ENCODE measurements around the gene PYROXD2.

The PYROXD2 gene

GRCh38 chr10:98411768-98412167 is 3.2 kb downstream of the PYROXD2 start:
- FAIRE-seq, result no peak

GRCh38 chr10:98411166-98411565 is 3.8 kb downstream of the PYROXD2 start:
- no peak for FAIRE-seq

GRCh38 chr10:98410759-98411158 is 4.2 kb downstream of the PYROXD2 start:
- FAIRE-seq, result no peak

- FAIRE-seq, result no peak
These were observed 4.7 kb downstream of the PYROXD2 start for GRCh38 chr10:98410135-98410743.

GRCh38 chr10:98408799-98409198 is 6.2 kb downstream of the PYROXD2 start:
- FAIRE-seq, result no peak

GRCh38 chr10:98407744-98408241 is 7.2 kb downstream of the PYROXD2 start:
- no peak for FAIRE-seq

- FAIRE-seq, result no peak
These were observed 7.8 kb downstream of the PYROXD2 start for GRCh38 chr10:98407017-98407743.

GRCh38 chr10:98405422-98405821 is 9.6 kb downstream of the PYROXD2 start:
- no peak for FAIRE-seq

GRCh38 chr10:98404571-98405359 is 10.2 kb downstream of the PYROXD2 start:
- no peak for FAIRE-seq

GRCh38 chr10:98403812-98404504 is 11.0 kb downstream of the PYROXD2 start:
- no peak for FAIRE-seq

- FAIRE-seq, result no peak
These were observed 11.9 kb downstream of the PYROXD2 start for GRCh38 chr10:98402931-98403718.

- FAIRE-seq, result no peak
These were observed 12.5 kb downstream of the PYROXD2 start for GRCh38 chr10:98402478-98402877.

GRCh38 chr10:98400482-98400881 is 14.5 kb downstream of the PYROXD2 start:
- no peak for FAIRE-seq

- no peak for FAIRE-seq
These were observed 15.2 kb downstream of the PYROXD2 start for GRCh38 chr10:98399784-98400183.

- FAIRE-seq, result no peak
These were observed 17.8 kb downstream of the PYROXD2 start for GRCh38 chr10:98397089-98397600.

- no peak for FAIRE-seq
These were observed 18.6 kb downstream of the PYROXD2 start for GRCh38 chr10:98396096-98397063.

- no peak for FAIRE-seq
These were observed 20.0 kb downstream of the PYROXD2 start for GRCh38 chr10:98394851-98395440.

GRCh38 chr10:98391578-98391991 is 23.4 kb downstream of the PYROXD2 start:
- FAIRE-seq, result no peak

- FAIRE-seq, result no peak
These were observed 23.9 kb downstream of the PYROXD2 start for GRCh38 chr10:98391065-98391464.

- no peak for FAIRE-seq
These were observed 24.6 kb downstream of the PYROXD2 start for GRCh38 chr10:98390406-98390805.
